GM10248 (cell line): ENCODE measurements around the gene RGS19.
"Not testable (repeated sequence)": the region's sequence is repeated elsewhere in the genome, so short reads cannot be mapped to it uniquely, and the experiment has no call there.

ENCODE experiments used
- CTCF ChIA-PET: fragments of 300-600 bp; sonication (Branson Sonifier 250); formaldehyde crosslinking; extraction: SDS; loops from one replicate; lab custom pipeline; 2021; ENCODE audit warnings: antibody characterized with exemption; lab: Yijun Ruan, JAX
- POLR2A ChIA-PET: fragments of 350-650 bp; sonication (Branson Sonifier 250); formaldehyde crosslinking; extraction: SDS; loops from one replicate; lab custom pipeline; 2020; ENCODE audit warnings: antibody characterized with exemption; lab: Yijun Ruan, JAX
- DNase-seq: peaks from one replicate; pipeline ENCODE4 v3.0.0; 2012; ENCODE audit errors: extremely low spot score
- TF ChIP-seq, protein P1 (sequence below): IDR thresholded peaks from 2 replicates; pipeline ENCODE4 v1.5.1; 2012; ENCODE audit warnings: mild to moderate bottlenecking, low read depth; ENCODE audit errors: extremely low read depth, missing control alignments, control extremely low read depth

RGS19 gene

DNA sequence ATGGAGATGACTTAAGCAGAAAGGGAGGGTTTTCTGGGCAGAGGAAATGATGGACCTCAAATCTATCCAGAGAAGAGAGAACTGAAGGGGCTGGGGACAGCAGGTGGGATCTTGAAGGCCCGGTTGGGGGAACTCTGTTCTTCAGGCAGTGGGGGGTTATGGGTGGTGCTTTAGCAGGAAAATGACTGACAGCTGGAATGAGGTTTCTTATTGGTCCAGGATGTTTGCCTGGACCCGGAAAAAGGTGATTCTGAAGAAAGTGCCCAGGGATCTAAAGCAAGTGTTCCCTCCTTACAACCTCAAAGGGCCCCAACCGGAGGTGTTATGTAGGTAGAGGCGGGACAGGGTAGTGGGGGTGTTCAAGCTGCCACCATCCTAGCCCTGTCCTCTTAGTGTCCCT is 16.1 kb upstream of the RGS19 start:
- TF ChIP-seq, protein P1, sequence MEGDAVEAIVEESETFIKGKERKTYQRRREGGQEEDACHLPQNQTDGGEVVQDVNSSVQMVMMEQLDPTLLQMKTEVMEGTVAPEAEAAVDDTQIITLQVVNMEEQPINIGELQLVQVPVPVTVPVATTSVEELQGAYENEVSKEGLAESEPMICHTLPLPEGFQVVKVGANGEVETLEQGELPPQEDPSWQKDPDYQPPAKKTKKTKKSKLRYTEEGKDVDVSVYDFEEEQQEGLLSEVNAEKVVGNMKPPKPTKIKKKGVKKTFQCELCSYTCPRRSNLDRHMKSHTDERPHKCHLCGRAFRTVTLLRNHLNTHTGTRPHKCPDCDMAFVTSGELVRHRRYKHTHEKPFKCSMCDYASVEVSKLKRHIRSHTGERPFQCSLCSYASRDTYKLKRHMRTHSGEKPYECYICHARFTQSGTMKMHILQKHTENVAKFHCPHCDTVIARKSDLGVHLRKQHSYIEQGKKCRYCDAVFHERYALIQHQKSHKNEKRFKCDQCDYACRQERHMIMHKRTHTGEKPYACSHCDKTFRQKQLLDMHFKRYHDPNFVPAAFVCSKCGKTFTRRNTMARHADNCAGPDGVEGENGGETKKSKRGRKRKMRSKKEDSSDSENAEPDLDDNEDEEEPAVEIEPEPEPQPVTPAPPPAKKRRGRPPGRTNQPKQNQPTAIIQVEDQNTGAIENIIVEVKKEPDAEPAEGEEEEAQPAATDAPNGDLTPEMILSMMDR = no peak
- ChIA-PET CTCF (no interaction called here), POLR2A (no interaction called here)
- no peak for DNase-seq

DNA sequence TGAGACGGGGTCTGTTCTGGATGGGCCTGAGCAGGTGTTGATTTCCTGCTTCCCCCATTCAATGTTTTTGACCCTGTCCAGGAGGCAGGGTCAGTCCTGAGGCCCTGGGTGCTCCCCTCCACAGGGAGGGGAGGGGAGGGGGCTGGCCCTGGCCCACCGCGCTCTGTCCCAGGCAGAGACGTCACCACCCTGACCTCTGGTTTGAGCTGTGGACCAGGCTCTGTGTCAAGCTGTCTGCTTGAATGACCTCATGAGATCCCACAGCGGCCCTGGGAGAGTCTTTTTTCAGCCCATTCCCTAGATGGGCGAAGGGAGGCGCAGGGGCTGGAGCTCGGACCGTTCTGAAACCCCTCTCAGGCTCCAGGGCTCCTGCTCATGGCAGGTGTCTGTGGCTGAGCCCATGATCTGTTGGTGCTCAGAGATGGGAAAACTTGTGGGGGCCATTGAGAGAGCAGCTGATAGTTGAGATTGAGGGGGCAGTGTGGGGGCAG is 13.7 kb upstream of the RGS19 start:
- CTCF ChIA-PET = interaction anchor here (1.0 kb wide), 1 partner anchor 9 kb away, joined by 3 read pairs; the partner anchor contains the start of gene LKAAEAR1
- no peak for DNase-seq
- TF ChIP-seq, protein P1 = no peak
- POLR2A ChIA-PET = no interaction called here

DNA sequence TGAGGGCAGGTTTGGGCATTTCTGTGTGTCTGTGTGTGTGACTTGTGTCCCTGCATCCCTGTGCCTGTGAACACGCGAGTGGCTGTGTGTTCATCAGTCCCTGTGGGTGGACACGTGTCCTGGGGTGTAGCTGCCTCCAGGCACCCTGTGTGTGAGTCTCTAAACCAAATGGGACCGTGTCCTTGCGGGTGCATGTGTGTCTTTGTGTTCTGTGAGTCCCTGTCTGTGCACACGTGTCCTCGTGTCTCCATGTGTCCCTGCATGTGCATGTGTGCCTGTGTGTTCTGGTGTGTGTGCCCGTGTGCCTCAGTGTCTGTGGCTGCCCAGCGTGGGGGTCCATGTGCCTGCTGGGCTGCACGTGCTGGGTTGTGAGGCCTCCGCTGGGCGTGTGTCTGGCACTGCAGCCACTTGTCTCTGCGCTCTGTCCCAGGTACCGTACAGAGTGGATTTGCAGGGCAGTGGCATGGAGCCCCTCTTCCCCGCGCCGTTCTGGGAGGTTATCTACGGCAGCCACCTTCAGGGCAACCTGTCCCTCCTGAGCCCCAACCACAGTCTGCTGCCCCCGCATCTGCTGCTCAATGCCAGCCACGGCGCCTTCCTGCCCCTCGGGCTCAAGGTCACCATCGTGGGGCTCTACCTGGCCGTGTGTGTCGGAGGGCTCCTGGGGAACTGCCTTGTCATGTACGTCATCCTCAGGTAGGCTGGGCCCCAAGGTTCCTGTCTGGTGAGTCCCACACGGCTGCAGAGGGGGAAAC is 13.1 kb upstream of the RGS19 start:
- ChIA-PET CTCF (interaction anchor here (1.0 kb wide), 1 partner anchor 8 kb away, joined by 3 read pairs; the partner anchor contains the start of gene LKAAEAR1), POLR2A (no interaction called here)
- TF ChIP-seq, protein P1 = no peak
- DNase-seq = no peak

DNA sequence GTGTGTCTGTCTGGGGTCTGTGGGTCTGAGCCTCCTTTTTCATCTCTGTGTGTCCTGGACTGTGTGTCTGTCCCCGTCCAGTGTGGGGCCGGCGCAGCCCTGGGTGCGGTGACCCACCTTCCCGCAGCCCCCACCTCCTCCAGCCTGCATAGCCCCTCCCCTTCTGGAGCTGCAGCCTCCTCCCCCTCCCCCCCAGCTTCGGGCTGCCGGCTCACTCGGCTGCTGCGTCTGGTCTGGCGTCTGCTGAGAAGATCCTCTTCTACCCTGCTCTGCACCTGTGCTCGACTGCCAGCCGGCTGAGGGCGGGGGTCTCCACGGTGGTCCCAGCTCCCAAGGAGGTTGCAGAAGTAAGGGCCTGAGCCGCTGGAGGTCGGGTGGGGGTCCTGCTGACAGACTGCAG is 12.5 kb upstream of the RGS19 start:
- CTCF ChIA-PET = no interaction called here
- DNase-seq = no peak
- TF ChIP-seq, protein P1 = no peak
- POLR2A ChIA-PET = no interaction called here

DNA sequence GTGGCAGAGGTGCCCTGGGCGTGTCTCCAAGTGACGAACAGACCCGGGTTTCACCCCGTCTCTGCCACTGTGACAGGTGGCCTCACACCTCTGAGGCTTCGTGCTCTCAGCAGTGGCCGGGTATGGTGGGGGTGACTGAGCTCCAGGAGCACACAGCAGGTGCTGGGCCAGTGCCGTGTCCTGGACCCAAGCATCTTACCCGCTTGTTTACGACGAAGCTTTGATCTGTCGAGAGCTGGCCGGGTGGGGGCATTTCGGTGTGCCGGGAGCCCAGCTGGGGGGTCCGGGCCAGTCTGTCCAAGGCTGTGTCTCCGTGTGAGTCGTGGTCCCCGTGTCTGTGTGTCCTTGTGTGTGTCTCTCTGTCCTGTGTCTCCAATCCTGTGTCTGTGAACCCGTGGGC is 12.0 kb upstream of the RGS19 start:
- ChIA-PET POLR2A (no interaction called here), CTCF (no interaction called here)
- TF ChIP-seq, protein P1 = no peak
- DNase-seq = no peak

DNA sequence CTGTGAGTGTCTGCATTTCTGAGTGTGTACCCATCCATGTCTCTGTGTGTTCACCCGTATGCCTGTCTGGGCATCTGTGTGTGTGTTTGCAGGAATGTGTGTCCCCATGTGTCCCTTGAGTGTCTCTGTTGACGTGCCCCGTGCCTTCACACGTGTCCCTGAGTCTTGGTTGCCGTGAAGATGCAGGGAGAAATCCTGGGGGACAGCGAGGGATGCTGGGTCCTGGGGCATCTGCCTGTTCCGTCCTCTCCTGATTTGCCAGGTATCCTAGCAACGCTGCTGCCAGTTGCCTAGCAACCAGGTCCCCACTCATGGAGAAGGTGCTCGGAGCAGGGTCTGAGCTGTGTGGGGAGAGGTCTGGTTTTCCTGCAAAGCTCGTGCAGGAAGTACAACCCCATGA is 10.8 kb upstream of the RGS19 start:
- no peak for DNase-seq
- ChIA-PET CTCF (interaction anchor here (1.4 kb wide), 1 partner anchor 32 kb away, joined by 3 read pairs; no protein-coding TSS in a partner anchor), POLR2A (no interaction called here)
- TF ChIP-seq, protein P1 = no peak

DNA sequence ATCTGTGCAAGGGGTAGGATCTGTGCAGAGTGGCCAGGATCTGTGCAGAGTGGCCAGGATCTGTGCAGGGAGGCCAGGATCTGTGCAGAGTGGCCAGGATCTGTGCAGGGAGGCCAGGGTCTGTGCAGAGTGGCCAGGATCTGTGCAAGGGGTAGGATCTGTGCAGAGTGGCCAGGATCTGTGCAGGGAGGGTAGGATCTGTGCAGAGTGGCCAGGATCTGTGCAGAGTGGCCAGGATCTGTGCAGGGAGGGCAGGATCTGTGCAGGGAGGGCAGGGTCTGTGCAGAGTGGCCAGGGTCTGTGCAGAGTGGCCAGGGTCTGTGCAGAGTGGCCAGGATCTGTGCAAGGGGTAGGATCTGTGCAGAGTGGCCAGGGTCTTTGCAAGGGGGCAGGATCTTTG is 9.3 kb upstream of the RGS19 start:
- DNase-seq, POLR2A ChIA-PET: not testable (repeated sequence)
- CTCF ChIA-PET = interaction anchor here (1.1 to 1.6 kb wide), 2 partner anchors 13 to 14 kb away, joined by 3 to 4 read pairs; no protein-coding TSS in a partner anchor

DNA sequence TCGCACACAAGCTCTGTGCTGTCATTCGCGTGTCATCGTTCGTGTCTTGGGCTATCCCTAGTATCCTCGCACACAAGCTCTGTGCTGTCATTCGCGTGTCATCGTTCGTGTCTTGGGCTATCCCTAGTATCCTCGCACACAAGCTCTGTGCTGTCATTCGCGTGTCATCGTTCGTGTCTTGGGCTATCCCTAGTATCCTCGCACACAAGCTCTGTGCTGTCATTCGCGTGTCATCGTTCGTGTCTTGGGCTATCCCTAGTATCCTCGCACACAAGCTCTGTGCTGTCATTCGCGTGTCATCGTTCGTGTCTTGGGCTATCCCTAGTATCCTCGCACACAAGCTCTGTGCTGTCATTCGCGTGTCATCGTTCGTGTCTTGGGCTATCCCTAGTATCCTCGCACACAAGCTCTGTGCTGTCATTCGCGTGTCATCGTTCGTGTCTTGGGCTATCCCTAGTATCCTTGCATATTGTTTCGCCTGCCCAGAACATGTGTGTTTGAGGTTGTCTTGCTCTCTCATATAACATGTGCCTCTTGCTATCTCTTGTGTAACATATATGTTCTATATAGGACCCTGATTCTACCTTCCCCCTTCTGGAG is 8.0 kb upstream of the RGS19 start:
- DNase-seq = not testable (repeated sequence)
- CTCF ChIA-PET = interaction anchor here (1.3 to 2.6 kb wide), 4 partner anchors 12 to 33 kb away, joined by 3 to 8 read pairs (median 4); no protein-coding TSS in a partner anchor

More for the DNA sequence above, 8.0 kb upstream of the RGS19 start:
- POLR2A ChIA-PET = not testable (repeated sequence)
